Body of pancreas (tissue), 4 donors: ENCODE results near the gene TEX2.

ENCODE experiments used
- POLR2A ChIP-seq, 3 donors: fragments of 450-650 bp; IDR thresholded peaks; one replicate each; pipeline ENCODE4 v1.6.1; 2016; ENCODE audit warnings: antibody characterized with exemption in 3 of 3, mild to moderate bottlenecking in 2 of 3
- TF ChIP-seq, protein P1 (sequence below), 7 experiments: fragments of 450-650 bp in 4 of 7; fragments of 200-600 bp in 3 of 7; sonication (generic) in 3 of 7; IDR thresholded peaks; one replicate each; pipeline ENCODE4 v1.5.1; 2016 to 2019; ENCODE audit warnings: antibody characterized with exemption in 7 of 7

DNA sequence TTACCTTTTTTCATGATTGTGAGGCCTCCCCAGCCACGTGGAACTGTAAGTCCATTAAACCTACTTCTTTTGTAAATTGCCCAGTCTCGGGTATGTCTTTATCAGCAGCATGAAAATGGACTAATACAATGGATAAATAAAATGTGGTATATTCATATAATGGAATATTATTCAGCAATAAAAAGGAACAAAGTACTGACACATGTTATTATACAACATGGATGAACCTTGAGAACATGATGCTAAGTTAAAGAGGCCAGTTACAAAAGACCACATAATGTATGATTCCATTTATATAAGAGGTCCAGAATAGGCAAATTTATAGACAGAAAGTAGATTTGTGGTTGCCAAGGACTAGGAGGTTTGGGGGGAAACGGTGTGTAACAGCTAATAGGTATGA lies 138.5 kb downstream of the TEX2 start:
- TF ChIP-seq, protein P1, sequence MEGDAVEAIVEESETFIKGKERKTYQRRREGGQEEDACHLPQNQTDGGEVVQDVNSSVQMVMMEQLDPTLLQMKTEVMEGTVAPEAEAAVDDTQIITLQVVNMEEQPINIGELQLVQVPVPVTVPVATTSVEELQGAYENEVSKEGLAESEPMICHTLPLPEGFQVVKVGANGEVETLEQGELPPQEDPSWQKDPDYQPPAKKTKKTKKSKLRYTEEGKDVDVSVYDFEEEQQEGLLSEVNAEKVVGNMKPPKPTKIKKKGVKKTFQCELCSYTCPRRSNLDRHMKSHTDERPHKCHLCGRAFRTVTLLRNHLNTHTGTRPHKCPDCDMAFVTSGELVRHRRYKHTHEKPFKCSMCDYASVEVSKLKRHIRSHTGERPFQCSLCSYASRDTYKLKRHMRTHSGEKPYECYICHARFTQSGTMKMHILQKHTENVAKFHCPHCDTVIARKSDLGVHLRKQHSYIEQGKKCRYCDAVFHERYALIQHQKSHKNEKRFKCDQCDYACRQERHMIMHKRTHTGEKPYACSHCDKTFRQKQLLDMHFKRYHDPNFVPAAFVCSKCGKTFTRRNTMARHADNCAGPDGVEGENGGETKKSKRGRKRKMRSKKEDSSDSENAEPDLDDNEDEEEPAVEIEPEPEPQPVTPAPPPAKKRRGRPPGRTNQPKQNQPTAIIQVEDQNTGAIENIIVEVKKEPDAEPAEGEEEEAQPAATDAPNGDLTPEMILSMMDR (IDR thresholded peaks at IDR 0.05): no peak
- TF ChIP-seq POLR2A (IDR thresholded peaks at IDR 0.05): no peak
